Activated CD8-positive, alpha-beta memory T cell treated with anti-CD3 and anti-CD28 coated beads, Interleukin-2, amount 50 U/mL, for 1 hour (primary cell): ENCODE measurements around the gene ZNF618.

Experiments used
- DNase-seq: peaks from one replicate; pipeline ENCODE4 v3.0.0-alpha.2; 2020; ENCODE audit errors: extremely low read depth

Gene ZNF618

DNA sequence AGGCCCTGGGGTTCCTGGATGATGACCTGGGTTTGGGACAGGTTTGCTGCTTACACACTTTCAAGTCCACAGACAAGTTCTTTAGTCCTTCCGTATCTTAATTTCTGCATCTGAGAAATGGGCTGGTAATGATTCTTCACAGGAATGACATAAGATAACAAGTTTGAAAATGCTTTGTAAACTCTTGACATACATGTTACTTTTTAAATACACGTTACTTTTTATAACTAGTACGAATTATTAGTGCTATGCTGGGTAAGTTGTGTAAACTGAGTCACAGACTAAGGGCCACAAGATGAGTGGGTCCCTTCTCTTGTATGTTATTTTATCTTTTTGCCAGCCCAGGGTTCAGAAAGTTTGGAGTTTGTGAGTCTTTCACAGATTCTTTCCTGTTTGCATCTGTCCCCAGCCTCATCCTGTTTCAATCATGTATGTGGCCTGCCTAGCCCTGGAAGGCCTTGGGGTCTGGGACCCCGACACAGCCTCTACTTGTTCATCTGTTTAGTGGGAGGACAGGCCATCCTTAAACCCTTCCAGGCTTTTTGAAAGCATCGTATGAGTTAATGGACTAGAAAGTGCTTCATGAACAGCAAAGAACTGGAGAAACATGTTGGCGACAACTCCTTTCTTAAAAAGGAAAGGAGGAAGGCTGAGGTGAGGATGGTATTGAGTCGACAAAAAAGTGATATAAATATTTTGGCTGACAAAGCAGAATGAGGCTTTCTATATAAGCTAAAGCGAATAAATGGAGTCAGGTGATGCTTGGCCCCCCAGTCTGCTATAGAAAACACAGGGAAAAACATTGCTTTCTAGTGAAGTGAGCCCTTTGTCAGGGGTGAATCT, 9.3 kb downstream of the ZNF618 start:
- DNase-seq: no peak

- no peak for DNase-seq
Measured at GRCh38 chr9:113886026-113886369, 9.9 kb downstream of the ZNF618 start.

DNA sequence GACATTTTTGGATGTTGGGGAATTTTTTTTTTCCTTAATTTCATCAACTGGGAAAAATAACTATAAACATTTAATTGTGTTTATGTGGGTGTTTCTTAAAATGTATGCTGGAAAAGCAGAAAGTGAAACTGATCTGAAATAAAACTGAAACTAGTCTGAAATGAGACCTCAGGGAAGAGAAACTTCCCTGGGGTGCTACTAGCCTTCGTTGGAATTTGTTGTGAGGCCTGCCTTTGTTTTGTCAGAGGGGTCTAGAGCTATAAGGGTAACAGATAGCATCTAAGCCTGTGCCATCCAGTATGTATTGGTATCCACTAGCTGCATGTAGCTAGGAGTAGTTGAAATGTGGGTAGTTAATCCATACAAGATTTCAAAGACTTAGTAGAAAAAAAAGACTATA, 10.4 kb downstream of the ZNF618 start:
- no peak for DNase-seq

GRCh38 chr9:113886933-113887332, 10.8 kb downstream of the ZNF618 start:
- DNase-seq: no peak

GRCh38 chr9:113887436-113887835, 11.3 kb downstream of the ZNF618 start:
- DNase-seq: no peak

DNA sequence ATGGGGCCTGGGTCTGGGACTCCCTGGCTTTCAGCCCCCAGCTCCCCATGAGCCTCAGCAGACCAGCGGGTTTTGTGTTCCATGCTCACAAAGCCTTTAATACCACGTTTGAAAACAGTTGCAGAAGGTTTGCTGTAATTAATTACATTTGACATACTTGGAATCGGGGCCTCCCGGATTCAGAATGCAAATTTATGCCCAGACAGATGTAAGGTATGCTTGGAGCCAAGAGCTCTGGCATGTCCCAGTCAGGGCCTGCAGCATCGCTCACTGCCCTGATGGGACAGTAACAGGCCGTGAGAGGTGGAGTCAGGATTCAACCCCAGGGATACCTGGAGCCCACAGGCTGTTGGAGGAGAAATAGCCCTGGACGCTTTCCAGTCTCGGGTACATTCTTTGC, 12.2 kb downstream of the ZNF618 start:
- DNase-seq: no peak

DNA sequence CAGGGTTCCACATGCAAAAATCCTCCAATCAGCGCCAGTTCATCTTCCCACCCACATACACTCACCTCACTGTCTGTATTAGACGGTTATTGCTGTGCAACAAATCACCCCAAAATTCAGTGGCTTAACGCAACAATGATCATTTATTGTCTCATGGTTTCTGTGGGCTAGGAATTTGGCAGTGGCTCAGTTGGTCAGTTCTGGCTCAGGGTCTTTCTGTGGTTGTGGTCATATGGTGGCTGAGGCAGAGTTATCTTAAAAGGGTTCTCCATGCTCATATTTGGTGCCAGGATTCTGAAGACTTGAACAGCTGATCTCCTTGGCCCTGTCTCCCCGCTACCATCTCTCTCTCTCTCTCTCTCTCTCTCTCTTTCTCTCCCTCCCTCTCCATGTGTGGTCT, 12.9 kb downstream of the ZNF618 start:
- no peak for DNase-seq

- no peak for DNase-seq
Measured at GRCh38 chr9:113890704-113891103, 14.6 kb downstream of the ZNF618 start.

DNA sequence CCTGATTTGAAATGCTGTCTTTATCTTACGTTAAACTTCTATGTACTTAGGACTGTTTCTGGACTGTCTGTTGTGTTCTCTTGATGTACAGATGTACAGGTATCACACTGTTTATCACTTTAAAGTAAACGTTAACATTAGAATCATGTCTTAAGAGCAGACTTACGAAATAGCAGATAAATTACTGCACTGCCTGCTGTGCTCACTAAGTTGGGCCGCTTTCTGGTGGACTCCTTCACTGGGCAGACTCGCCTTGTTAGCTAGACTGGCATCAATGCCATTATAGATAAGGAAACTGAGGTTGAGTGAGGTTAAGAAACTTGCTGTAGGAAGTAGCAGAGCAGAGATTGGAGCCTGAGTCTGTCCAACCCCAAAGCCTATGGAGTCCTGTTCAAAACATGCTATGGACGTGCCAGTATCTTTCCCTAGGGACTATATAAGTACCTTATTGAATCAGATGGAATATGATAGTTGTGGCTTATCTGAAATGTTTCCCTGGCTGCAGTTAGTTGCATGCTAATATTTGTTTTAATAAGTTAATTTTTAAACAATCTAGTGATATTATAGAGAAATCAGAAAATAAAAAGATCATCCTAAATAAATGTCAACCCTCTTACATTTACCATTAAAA, 16.9 kb downstream of the ZNF618 start:
- no peak for DNase-seq

GRCh38 chr9:113894166-113894565, 18.1 kb downstream of the ZNF618 start:
- no peak for DNase-seq

- DNase-seq: no peak
Measured at GRCh38 chr9:113895526-113895925, 19.4 kb downstream of the ZNF618 start.

DNA sequence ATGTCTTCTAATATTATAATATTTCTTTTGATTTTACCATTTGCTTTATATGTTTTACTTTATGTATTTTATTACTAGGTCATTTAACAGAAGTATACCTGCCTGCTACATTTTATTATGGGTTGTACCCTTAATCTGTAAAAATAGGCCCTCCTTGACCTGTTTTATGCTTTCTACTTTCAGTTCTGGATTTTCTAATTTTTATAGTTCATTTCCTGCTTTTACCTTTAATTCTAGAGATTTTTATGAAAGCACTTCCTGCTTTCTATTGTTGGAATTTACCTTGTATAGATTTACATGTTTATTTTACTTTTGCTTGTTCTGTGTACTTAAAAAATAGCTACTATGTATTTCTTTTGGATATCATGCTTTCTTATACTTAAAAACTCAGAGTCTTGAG, 20.6 kb downstream of the ZNF618 start:
- DNase-seq: no peak

DNA sequence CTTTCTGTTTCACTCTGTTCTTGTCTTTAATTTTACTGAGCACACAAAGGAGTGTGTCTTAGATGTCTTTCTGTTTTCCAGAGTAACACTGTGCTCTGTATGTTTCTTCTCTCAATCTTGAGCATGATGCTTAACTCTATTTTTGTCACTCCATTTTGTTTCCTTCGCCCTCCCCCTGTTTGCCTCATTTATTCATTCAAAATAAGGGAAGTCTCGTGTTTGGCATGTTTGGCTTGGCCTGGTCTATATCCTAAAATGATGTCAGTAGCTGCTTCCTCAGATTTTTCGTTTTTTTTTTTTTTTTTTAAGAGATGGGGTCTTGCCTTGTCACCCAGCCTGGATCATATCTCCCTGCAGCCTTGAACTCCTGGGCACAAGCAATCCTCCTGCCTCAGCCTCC, 22.0 kb downstream of the ZNF618 start:
- DNase-seq: no peak

DNA sequence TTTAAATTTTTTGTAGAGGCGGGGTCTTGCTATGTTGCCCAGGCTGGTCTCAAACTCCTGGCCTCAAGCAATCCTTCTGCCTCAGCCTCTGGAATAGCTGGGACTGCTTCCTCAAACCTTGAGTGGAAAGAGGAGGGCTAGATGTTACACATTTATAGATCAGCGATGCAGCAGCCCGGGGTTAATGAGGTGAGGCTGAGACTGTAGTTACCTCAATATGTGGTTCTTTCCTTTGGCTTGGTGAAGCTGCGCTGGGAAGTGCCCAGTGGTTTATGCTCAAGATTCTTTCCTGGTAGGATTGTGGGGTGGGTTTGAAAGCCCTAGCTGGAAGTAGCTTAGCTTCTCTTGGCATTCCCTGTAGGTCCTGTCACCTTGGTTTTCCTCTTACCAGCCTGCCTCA, 22.5 kb downstream of the ZNF618 start:
- no peak for DNase-seq

DNA sequence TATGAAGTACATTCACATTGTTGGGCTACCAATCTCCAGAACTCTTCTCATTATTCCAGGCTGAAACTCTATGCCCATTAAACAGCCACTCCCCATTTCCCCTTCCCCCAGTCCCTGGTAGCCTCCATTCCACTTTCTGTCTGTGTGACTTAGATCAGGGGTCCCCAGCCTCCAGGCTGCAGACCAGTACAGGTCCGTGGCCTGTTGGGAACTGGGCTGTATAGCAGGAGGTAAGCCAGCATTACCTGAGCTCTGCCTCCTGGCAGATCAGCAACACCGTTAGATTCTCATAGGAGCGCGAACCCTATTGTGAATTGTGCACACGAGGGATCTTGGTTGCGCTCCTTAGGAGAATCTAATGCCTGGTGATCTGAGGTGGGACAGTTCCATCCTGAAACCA, 23.1 kb downstream of the ZNF618 start:
- DNase-seq: no peak

- no peak for DNase-seq
Measured at GRCh38 chr9:113901221-113901688, 25.1 kb downstream of the ZNF618 start.

DNA sequence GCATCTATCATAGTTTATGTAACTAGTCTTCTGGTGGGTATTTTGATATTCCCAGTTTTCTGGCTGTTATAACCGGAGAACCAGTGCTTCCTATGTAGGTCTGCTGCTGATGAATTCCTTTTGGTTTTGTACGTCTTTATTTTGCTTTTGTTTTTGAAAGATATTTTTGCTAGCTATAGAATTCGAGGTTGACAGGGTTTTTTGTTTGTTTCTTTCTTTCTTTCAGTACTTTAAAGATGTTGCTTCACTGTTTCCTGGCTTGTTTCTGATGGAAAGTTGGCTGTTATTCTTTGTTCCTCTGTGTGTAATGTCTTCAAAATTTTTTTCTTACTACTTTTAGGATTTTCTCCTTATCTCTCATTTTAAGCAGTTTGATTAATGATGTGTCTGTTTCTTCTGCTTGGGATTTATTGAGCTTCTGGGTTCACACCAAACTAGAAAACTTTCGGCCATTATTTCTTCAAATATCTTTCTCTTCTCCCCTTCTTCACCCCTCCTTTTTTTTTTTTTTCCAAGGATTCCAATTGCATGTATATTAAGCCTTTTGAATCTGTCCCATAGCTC, 27.5 kb downstream of the ZNF618 start:
- DNase-seq: no peak

- no peak for DNase-seq
Measured at GRCh38 chr9:113906411-113907110, 30.5 kb downstream of the ZNF618 start.

- no peak for DNase-seq
Measured at GRCh38 chr9:113907282-113907681, 31.2 kb downstream of the ZNF618 start.

DNA sequence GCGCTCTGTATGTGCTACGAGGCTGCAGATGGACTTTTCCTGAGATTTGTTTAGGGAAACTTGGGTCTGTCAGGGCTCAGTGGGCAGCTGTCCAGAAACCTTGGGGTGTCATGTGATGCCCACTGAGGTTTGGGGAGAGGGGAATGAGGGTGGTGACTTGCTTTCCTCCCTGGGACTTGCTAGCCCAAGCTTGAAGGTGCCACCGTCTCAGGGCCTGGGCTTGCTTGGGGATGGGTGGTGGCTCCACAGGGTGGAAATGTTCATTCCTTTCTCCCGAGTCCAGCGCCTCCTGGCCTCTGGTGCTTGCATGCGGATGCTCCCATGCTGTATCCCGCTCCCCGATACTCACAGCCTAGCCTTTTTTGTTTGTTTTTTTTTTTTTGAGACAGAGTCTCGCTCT, 33.3 kb downstream of the ZNF618 start:
- DNase-seq: no peak

GRCh38 chr9:113910036-113910639, 34.0 kb downstream of the ZNF618 start:
- DNase-seq: no peak
